HG03045 (cell line): ENCODE measurements around the gene PCDHA6.
"Not testable (repeated sequence)": the region's sequence is repeated elsewhere in the genome, so short reads cannot be mapped to it uniquely, and the experiment has no call there.

ENCODE experiments used
- ATAC-seq: cut with Tn5 transposase; IDR thresholded peaks from one replicate; pipeline ENCODE4 v1.9.1; 2021; ENCODE audit warnings: mild to moderate bottlenecking, moderate library complexity; ENCODE audit not compliant: unreplicated experiment

Gene PCDHA6

DNA sequence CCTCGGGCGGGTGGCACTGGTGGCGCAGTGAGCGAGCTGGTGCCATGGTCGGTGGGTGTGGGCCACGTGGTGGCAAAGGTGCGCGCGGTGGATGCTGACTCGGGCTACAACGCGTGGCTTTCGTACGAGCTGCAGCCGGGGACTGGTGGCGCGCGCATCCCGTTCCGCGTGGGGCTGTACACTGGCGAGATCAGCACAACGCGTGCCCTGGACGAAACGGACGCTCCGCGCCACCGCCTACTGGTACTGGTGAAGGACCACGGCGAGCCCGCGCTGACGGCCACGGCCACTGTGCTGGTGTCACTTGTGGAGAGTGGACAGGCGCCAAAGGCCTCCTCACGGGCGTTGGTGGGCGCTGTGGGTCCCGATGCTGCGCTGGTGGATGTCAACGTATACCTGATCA, 18.9 kb upstream of the PCDHA6 start:
- ATAC-seq = no peak

DNA sequence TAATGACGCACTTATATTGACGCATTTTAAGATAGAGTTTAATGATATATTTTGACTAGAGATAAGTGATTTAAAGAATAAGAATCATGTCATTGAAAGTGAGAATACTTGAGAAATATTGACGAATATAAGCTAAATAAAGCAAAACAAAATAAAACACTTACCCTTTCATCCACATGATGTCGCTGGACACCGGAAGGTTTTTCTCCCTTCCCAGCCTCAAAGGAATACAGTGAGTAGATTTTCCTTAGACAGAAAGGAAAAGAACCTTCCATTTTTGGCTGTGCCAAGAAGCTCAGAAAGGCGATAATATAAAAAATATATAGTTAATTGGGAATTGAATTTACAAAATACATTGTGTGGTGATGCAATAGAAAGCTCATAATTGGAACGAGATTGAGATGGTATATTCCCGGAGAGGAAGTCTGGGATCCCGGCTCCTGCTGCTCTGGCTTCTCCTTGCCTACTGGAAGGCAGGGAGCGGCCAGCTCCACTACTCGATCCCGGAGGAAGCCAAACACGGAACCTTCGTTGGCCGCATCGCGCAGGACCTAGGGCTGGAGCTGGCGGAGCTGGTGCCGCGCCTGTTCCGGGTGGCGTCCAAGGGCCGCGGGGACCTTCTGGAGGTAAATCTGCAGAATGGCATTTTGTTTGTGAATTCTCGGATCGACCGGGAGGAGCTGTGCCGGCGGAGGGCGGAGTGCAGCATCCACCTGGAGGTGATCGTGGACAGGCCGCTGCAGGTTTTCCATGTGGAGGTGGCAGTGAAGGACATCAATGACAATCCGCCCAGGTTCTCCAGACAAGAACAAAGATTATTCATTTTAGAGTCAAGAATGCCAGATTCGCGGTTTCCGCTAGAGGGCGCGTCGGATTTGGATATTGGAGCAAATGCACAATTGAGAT, 6.1 kb upstream of the PCDHA6 start, which contains the start of gene PCDHA5:
Gene PCDHA5 (plus strand): TSS at position 239 of the 906 bp plus-strand sequence.
- ATAC-seq = no peak

DNA sequence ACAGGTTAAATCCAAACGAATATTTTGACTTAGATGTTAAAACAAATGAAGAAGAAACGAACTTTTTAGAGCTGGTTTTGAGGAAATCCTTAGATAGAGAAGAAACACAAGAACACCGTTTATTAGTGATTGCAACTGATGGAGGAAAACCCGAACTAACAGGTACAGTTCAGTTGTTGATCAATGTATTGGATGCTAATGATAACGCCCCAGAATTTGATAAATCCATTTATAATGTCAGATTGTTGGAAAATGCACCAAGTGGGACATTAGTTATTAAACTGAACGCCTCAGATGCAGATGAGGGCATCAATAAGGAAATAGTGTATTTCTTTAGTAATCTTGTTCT, 5.5 kb upstream of the PCDHA6 start:
- ATAC-seq = no peak

DNA sequence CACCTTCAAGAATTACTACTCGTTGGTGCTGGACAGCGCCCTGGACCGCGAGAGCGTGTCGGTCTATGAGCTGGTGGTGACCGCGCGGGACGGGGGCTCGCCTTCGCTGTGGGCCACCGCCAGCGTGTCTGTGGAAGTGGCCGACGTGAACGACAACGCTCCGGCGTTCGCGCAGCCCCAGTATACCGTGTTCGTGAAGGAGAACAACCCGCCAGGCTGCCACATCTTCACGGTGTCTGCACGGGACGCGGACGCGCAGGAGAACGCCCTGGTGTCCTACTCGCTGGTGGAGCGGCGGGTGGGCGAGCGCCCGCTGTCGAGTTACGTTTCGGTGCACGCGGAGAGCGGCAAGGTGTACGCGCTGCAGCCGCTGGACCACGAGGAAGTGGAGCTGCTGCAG, 4.8 kb upstream of the PCDHA6 start:
- ATAC-seq = not testable (repeated sequence)

DNA sequence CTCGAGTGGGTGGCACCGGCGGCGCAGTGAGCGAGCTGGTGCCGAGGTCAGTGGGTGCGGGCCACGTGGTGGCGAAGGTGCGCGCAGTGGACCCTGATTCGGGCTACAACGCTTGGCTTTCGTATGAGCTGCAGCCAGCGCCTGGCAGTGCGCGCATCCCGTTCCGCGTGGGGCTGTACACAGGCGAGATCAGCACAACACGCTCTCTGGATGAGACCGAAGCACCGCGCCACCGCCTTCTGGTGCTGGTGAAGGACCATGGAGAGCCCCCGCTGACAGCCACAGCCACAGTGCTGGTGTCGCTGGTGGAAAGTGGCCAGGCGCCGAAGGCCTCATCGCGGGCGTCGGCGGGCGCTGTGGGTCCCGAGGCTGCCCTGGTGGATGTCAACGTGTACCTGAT, 4.3 kb upstream of the PCDHA6 start:
- no peak for ATAC-seq

DNA sequence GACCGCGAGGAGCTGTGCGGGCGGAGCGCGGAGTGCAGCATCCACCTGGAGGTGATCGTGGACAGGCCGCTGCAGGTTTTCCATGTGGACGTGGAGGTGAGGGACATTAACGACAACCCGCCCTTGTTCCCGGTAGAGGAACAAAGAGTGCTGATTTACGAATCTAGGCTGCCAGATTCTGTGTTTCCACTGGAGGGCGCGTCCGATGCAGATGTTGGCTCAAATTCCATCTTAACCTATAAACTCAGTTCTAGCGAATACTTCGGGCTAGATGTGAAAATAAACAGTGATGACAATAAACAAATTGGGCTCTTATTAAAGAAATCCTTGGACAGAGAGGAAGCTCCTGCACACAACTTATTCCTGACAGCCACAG, 590 bp downstream of the PCDHA6 start:
- no peak for ATAC-seq

DNA sequence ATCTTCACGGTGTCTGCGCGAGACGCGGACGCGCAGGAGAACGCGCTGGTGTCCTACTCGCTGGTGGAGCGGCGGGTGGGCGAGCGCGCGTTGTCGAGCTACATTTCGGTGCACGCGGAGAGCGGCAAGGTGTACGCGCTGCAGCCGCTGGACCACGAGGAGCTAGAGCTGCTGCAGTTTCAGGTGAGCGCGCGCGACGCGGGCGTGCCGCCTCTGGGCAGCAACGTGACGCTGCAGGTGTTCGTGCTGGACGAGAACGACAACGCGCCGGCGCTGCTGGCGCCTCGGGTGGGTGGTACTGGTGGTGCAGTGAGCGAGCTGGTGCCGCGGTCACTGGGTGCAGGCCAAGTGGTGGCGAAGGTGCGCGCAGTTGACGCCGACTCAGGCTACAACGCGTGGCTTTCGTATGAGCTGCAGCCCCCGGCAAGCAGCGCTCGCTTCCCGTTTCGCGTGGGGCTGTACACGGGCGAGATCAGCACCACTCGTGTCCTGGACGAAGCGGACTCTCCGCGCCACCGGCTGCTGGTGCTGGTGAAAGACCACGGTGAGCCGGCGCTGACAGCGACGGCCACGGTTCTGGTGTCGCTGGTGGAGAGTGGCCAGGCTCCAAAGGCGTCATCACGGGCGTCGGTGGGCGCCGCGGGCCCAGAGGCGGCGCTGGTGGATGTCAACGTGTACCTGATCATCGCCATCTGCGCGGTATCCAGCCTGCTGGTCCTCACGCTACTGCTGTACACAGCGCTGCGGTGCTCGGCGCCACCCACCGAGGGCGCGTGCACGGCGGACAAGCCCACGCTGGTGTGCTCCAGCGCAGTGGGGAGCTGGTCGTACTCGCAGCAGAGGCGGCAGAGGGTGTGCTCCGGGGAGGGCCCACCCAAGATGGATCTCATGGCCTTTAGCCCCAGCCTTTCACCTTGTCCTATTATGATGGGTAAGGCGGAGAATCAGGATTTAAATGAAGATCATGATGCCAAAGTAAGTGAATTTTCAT, 2.0 kb downstream of the PCDHA6 start:
- ATAC-seq = not testable (repeated sequence)

DNA sequence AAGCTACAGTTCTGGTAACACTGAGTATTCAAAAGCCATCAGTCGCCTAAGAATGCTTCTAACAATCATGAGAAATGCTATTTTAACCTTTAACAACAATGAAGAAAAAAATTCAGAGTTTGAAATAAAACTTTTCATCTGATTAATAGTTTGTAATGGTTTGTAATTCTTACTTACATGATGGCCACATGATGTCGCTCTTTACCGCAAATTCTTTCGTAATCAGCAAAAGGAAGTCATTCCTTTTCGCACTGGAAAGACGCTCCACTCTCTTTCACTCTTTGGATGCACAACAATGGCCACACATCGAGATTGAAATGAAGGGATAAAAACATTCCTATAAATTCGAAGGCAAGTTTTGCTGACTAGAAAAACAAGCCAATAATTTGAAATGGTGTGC, 6.2 kb downstream of the PCDHA6 start, which contains the start of gene PCDHA7:
Gene PCDHA7 (plus strand): TSS at position 277 of the 400 bp plus-strand sequence. CDS start 115 bp downstream, at position 392.
- ATAC-seq = no peak

DNA sequence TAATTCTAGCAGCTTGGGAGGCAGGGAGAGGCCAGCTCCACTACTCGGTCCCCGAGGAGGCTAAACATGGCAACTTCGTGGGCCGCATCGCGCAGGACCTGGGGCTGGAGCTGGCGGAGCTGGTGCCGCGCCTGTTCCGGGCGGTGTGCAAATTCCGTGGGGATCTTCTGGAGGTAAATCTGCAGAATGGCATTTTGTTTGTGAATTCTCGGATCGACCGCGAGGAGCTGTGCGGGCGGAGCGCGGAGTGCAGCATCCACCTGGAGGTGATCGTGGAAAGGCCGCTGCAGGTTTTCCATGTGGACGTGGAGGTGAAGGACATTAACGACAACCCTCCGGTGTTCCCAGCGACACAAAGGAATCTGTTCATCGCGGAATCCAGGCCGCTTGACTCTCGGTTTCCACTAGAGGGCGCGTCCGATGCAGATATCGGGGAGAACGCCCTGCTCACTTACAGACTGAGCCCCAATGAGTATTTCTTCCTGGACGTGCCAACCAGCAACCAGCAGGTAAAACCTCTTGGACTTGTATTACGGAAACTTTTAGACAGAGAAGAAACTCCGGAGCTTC, 6.8 kb downstream of the PCDHA6 start:
- ATAC-seq = not testable (repeated sequence)

DNA sequence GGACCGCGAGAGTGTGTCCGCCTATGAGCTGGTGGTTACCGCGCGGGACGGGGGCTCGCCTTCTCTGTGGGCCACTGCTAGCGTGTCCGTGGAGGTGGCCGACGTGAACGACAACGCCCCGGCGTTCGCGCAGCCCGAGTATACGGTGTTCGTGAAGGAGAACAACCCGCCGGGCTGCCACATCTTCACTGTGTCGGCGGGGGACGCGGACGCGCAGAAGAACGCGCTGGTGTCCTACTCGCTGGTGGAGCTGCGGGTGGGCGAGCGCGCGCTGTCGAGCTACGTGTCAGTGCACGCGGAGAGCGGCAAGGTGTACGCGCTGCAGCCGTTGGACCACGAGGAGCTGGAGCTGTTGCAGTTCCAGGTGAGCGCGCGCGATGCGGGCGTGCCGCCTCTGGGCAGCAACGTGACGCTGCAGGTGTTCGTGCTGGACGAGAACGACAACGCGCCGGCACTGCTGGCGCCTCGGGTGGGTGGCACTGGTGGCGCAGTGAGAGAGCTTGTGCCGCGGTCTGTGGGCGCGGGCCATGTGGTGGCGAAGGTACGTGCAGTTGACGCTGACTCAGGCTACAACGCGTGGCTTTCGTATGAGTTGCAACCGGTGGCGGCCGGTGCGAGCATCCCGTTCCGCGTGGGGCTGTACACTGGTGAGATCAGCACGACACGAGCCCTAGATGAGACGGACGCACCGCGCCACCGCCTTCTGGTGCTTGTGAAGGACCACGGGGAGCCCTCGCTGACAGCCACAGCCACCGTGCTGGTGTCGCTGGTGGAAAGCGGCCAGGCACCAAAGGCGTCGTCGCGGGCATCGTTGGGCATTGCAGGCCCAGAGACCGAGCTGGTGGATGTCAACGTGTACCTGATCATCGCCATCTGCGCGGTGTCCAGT, 8.1 kb downstream of the PCDHA6 start:
- no peak for ATAC-seq

DNA sequence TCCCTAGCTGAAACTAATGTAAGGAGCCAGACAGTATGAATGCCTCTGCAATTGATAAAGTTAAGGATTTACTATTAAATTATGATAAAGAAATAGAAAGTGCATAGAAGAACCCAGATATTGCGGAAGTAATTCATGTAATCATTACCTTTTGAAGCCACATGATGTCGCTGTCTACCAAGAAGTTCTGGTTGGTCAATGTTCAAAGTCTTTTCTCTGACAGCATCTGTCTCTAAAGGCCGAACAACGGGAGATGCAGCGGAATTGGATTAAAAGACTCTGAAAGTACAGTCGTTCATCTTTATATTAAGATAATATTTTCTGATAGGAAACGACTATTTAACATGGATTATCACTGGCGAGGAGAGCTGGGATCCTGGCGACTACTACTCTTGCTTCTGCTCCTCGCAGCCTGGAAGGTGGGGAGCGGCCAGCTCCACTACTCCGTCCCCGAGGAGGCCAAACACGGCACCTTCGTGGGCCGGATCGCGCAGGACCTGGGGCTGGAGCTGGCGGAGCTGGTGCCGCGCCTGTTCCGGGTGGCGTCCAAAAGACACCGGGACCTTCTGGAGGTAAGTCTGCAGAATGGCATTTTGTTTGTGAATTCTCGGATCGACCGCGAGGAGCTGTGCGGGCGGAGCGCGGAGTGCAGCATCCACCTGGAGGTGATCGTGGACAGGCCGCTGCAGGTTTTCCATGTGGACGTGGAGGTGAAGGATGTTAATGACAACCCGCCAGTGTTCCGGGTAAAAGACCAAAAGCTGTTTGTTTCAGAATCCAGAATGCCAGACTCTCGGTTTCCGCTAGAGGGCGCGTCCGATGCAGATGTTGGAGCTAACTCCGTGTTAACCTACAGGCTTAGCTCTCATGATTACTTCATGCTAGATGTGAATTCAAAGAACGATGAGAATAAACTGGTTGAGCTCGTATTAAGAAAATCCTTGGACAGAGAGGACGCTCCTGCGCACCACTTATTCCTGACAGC, 13.5 kb downstream of the PCDHA6 start, which contains the start of gene PCDHA8:
Gene PCDHA8 (plus strand): TSS at position 210 of the 985 bp plus-strand sequence. CDS start 135 bp downstream, at position 345.
- no peak for ATAC-seq

DNA sequence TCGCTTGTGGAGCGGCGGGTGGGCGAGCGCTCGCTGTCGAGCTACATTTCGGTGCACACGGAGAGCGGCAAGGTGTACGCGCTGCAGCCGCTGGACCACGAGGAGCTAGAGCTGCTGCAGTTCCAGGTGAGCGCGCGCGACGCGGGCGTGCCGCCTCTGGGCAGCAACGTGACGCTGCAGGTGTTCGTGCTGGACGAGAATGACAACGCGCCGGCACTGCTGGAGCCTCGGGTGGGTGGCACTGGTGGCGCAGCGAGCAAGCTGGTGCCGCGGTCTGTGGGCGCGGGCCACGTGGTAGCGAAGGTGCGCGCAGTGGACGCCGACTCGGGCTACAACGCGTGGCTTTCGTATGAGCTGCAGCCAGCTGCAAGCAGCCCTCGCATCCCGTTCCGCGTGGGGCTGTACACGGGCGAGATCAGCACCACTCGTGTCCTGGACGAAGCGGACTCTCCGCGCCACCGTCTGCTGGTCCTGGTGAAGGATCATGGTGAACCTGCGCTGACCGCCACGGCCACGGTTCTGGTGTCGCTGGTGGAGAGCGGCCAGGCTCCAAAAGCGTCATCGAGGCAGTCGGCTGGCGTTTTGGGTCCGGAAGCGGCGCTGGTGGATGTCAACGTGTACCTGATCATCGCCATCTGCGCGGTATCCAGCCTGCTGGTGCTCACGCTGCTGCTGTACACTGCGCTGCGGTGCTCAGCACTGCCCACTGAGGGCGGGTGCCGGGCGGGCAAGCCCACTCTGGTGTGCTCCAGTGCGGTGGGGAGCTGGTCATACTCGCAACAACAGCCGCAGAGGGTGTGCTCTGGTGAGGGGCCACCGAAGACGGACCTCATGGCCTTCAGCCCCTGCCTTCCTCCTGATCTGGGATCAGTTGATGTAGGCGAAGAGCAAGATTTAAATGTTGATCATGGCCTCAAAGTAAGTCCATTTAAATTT, 15.3 kb downstream of the PCDHA6 start:
- ATAC-seq = no peak

DNA sequence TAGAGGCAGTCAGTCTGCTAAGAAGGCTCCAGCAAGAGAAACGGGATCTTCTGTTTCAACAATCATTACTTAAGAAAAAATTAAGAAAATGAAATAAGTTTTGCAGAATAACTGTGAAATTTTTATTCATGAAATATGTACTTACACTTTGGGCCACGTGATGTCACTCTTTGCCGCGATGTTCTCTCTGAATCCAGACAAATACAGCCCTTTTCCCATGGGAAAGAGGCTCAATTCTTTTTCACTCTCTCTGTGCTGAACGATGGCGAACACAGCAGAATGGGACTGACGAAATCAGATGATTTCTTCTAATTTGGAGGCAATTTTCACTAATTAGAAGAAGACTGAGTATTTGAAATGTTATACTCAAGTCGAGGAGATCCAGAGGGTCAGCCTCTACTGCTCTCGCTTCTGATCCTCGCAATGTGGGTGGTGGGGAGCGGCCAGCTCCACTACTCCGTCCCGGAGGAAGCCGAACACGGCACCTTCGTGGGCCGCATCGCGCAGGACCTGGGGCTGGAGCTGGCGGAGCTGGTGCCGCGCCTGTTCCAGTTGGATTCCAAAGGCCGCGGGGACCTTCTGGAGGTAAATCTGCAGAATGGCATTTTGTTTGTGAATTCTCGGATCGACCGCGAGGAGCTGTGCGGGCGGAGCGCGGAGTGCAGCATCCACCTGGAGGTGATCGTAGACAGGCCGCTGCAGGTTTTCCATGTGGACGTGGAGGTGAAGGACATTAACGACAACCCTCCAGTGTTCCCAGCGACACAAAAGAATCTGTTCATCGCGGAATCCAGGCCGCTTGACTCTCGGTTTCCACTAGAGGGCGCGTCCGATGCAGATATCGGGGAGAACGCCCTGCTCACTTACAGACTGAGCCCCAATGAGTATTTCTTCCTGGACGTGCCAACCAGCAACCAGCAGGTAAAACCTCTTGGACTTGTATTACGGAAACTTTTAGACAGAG, 20.7 kb downstream of the PCDHA6 start, which contains the start of gene PCDHA9:
Gene PCDHA9 (plus strand): TSS at position 244 of the 964 bp plus-strand sequence. CDS start 114 bp downstream, at position 358.
- ATAC-seq = not testable (repeated sequence)

DNA sequence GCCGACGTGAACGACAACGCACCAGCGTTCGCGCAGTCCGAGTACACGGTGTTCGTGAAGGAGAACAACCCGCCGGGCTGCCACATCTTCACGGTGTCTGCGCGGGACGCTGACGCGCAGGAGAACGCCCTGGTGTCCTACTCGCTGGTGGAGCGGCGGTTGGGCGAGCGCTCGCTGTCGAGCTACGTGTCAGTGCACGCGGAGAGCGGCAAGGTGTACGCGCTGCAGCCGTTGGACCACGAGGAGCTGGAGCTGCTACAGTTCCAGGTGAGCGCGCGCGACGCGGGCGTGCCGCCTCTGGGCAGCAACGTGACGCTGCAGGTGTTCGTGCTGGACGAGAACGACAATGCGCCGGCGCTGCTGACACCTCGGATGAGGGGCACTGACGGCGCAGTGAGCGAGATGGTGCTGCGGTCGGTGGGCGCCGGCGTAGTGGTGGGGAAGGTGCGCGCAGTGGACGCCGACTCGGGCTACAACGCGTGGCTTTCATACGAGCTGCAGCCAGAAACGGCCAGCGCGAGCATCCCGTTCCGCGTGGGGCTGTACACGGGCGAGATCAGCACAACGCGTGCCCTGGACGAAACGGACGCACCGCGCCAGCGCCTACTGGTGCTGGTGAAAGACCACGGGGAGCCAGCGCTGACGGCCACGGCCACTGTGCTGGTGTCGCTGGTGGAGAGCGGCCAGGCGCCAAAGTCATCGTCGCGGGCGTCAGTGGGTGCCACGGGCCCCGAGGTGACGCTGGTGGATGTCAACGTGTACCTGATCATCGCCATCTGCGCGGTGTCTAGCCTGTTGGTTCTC, 22.3 kb downstream of the PCDHA6 start:
- not testable (repeated sequence) for ATAC-seq
